Measurements from ENCODE around the gene GSG1.

- TF ChIP-seq, protein P1, sequence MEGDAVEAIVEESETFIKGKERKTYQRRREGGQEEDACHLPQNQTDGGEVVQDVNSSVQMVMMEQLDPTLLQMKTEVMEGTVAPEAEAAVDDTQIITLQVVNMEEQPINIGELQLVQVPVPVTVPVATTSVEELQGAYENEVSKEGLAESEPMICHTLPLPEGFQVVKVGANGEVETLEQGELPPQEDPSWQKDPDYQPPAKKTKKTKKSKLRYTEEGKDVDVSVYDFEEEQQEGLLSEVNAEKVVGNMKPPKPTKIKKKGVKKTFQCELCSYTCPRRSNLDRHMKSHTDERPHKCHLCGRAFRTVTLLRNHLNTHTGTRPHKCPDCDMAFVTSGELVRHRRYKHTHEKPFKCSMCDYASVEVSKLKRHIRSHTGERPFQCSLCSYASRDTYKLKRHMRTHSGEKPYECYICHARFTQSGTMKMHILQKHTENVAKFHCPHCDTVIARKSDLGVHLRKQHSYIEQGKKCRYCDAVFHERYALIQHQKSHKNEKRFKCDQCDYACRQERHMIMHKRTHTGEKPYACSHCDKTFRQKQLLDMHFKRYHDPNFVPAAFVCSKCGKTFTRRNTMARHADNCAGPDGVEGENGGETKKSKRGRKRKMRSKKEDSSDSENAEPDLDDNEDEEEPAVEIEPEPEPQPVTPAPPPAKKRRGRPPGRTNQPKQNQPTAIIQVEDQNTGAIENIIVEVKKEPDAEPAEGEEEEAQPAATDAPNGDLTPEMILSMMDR (IDR thresholded peaks at IDR 0.05) = no peak
- no peak for TF ChIP-seq ZFX (IDR thresholded peaks at IDR 0.05; ENCODE audit: borderline replicate concordance)
Measured at GRCh38 chr12:13094367-13094766, 9.1 kb downstream of the GSG1 start.

All from 22Rv1 (cell line).